Lower leg skin (tissue), 3 donors: ENCODE data around the gene POMT2.
"Not testable (repeated sequence)": the region's sequence is repeated elsewhere in the genome, so short reads cannot be mapped to it uniquely, and the experiment has no call there.

ENCODE experiments used
- CTCF ChIP-seq, 3 donors: fragments of 450-650 bp; IDR thresholded peaks; one replicate each; pipeline ENCODE4 v1.5.1; 2016; ENCODE audit warnings: antibody characterized with exemption in 3 of 3, mild to moderate bottlenecking in 3 of 3, moderate library complexity in 2 of 3
- POLR2A ChIP-seq, 2 donors: fragments of 450-650 bp; IDR thresholded peaks; one replicate each; pipeline ENCODE4 v1.6.1; 2016 to 2017; ENCODE audit warnings: antibody characterized with exemption in 2 of 2, mild to moderate bottlenecking in 1 of 2, moderate library complexity in 1 of 2

GRCh38 chr14:77318756-77319155, 1.9 kb downstream of the POMT2 start:
- not testable (repeated sequence) for TF ChIP-seq POLR2A, CTCF (IDR thresholded peaks at IDR 0.05)
